D721Med (cell line): Measurements from ENCODE around the gene SAPCD1.

ENCODE experiments used
- DNase-seq: peaks from one replicate; pipeline ENCODE4 v3.0.0; 2011; ENCODE audit warnings: low spot score; ENCODE audit not compliant: insufficient read length
- FAIRE-seq: peaks from 2 replicates; lab custom pipeline; 2011; peaks lifted over from hg19 to GRCh38; lab: Jason Lieb, UNC
- TF ChIP-seq, protein P1 (sequence below): IDR thresholded peaks from 2 replicates; pipeline ENCODE4 v1.5.1; 2012; ENCODE audit warnings: mild to moderate bottlenecking, control low read depth; ENCODE audit not compliant: insufficient read depth; ENCODE audit errors: missing control alignments

Gene SAPCD1

DNA sequence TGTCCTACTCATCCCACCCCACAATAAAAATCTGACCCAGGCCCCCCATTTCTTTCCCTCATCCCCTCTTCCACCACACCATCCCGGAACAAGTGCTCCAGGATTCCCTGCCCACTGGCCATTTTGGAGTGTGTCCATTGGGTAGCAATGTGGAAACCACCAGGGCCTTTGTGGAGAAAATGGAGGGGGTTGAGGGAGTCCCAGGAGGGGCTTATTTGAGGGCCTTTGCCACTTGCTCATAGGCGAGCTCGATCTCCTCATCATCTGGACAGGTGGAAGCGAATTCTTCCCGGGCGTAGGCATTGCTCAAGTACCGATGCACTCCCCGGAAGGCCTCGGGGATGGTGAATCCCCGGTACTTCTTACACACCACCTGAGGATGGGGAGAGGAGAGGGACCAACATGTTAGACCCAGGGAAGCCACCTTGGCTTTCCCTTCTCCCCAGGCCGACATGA lies 31.8 kb upstream of the SAPCD1 start:
- no peak for FAIRE-seq
- TF ChIP-seq, protein P1, sequence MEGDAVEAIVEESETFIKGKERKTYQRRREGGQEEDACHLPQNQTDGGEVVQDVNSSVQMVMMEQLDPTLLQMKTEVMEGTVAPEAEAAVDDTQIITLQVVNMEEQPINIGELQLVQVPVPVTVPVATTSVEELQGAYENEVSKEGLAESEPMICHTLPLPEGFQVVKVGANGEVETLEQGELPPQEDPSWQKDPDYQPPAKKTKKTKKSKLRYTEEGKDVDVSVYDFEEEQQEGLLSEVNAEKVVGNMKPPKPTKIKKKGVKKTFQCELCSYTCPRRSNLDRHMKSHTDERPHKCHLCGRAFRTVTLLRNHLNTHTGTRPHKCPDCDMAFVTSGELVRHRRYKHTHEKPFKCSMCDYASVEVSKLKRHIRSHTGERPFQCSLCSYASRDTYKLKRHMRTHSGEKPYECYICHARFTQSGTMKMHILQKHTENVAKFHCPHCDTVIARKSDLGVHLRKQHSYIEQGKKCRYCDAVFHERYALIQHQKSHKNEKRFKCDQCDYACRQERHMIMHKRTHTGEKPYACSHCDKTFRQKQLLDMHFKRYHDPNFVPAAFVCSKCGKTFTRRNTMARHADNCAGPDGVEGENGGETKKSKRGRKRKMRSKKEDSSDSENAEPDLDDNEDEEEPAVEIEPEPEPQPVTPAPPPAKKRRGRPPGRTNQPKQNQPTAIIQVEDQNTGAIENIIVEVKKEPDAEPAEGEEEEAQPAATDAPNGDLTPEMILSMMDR = no peak
- no peak for DNase-seq

DNA sequence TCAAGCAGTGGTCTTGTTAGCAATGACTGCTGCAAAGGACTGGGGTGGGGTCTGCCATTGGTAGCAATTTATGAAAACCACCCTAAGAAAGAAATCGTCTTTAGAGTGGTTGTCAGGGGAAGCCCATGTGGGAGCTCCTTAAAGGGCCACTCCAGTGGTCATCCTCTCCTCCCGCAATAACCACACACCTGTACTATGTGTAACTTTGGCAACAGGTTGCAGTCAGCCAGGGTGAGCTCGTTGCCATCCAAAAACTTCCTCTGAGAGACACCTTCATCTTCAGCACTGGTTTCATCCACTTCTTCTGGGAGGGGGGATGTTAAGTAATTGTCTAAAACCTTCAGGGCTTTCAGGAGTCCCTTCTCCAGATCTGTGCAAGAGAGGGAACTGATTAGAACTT lies 30.4 kb upstream of the SAPCD1 start:
- no peak for FAIRE-seq
- TF ChIP-seq, protein P1 = no peak
- no peak for DNase-seq

DNA sequence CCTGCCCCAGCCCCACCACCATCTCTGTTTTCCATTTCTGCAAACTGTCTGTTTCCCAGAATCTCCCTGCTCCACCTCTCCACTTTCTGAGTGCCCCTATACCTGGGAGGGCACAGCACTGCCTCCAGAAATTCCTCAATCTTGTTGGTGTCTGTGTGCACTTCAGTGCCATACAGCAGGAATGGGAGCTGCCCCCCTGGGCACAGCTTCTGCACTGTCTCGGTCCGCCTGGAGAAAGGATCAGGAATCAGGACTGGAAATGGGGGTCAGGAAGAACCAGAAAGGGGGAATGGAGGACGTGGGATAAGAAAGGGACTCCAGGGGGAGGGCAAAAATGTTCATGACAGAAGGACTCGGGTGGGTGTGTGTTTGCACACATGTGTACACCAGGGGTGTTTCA lies 28.7 kb upstream of the SAPCD1 start:
- DNase-seq (no peak), FAIRE-seq (no peak)
- TF ChIP-seq, protein P1 = no peak

DNA sequence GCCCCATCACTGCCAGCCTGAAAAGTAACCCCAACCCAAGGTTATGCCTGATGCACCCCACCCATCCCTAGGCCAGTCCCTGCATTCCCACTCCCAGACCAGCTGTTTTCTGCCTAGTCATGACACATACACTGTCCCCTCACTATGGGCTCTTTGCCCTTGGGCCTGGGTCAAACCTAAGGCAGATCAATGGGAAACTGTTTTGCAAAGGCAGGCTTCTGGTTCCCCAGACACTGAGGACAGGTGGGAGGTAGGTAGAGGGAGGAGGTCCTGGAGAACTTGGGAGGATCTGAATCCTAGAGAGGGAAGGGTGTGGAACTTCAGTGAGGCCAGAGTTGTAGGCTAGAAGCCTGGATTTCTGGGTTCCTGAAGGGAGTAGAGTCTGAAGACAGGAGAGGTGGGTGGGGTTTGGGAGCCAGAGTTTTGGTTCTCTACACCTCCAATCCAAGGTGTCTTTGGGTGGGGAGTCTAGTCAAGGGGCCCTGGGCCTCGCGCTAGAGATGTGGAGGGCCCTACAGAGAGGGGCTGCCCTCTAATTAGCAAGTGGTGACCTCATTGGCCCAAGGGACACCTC lies 28.1 kb upstream of the SAPCD1 start:
- DNase-seq (no peak), FAIRE-seq (no peak)
- TF ChIP-seq, protein P1 = no peak

DNA sequence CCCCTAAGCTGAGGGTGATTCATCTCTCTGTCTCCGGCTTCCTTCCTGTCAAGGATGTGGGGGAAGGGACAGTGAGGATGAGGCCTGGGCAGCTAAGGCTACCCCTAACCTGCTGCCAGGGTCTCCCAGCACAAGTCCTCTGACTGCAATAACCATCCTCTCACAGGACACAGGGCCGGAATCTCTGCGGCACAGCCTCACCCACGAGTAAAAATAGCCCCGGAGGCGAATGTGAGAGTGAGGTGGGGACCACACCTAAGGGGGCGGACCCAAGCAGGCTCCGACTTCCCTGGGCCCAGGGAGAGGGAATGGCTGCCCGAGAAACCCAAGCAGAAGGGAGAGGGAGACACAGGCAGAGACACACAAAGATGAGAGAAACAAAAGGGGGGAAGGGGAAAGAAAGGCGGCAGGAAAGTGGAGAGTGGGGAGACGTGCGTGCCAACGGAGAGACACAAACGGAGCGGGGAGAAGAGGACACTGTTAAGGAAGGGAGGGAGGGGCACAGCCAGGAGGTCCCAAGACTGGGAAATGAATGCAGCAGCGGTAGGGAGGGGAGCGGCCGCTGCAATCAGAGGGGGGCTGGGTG lies 27.5 kb upstream of the SAPCD1 start:
- no peak for FAIRE-seq
- no peak for DNase-seq
- TF ChIP-seq, protein P1 = no peak

DNA sequence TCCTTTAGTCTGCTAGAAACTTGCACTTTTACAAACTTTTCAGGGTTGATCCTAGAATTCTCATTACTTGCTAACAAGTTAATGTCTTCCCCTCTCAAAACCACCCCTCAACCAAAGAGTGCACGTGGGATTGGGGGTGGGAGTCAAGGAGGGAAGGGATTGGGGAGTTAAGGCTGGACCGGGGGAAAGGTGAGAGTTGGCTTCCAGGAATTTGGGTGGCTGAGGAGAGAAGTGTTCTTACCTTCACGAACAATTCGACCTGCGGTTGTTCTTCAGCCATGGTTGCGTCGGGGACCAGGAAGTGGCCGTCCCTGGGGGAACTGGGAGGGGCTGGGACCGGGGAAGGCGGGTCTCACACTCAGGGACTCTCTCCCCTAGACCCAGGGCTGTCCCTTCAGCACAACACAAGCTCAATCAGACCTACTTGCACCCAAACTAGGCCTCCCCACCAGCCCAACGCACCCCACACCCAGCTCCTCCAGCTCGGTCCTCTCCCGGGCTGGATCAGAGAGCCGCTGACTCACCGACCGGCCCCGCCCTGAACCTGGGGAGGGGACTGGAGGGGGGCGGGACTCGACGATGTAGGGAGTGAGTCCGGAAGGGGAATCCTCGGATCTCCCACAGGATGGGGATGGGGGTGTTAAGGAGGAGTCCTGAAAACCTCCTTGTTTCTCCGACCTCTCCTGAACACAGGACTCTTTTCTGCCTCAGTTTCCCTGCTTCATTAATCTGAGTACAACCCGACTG lies 26.3 kb upstream of the SAPCD1 start, which contains the start of gene CLIC1:
Gene CLIC1, minus strand, starts transcription at position 510 of the 747 bp plus-strand sequence. Its CDS starts 230 bp downstream, at position 280.
- FAIRE-seq = no peak
- TF ChIP-seq, protein P1 = no peak
- DNase-seq = peak; percentile 89
